ENCODE results near the gene EXD3.
"Not testable (repeated sequence)": the region's sequence is repeated elsewhere in the genome, so short reads cannot be mapped to it uniquely, and the experiment has no call there.

The EXD3 gene

GRCh38 chr9:137458194-137459151 is 35.5 kb upstream of the EXD3 start:
- no peak for DNase-seq

- no peak for DNase-seq
Measured at GRCh38 chr9:137457406-137458193, 34.6 kb upstream of the EXD3 start.

GRCh38 chr9:137456864-137457405 is 34.0 kb upstream of the EXD3 start:
- DNase-seq: no peak

GRCh38 chr9:137456061-137456863 is 33.3 kb upstream of the EXD3 start:
- no peak for DNase-seq

- no peak for DNase-seq
Measured at GRCh38 chr9:137455359-137455991, 32.5 kb upstream of the EXD3 start.

GRCh38 chr9:137454597-137455358 is 31.8 kb upstream of the EXD3 start:
- no peak for DNase-seq

- DNase-seq: no peak
Measured at GRCh38 chr9:137454145-137454596, 31.2 kb upstream of the EXD3 start.

GRCh38 chr9:137453643-137454081 is 30.7 kb upstream of the EXD3 start:
- peak in 1 of 2 experiments; percentile 15 for DNase-seq

- DNase-seq: no peak
Measured at GRCh38 chr9:137452761-137453642, 30.0 kb upstream of the EXD3 start.

- DNase-seq: no peak
Measured at GRCh38 chr9:137452006-137452760, 29.2 kb upstream of the EXD3 start.

- not testable (repeated sequence) for DNase-seq
Measured at GRCh38 chr9:137451264-137452005, 28.5 kb upstream of the EXD3 start.

- not testable (repeated sequence) for DNase-seq
Measured at GRCh38 chr9:137450539-137451222, 27.7 kb upstream of the EXD3 start.

GRCh38 chr9:137449931-137450538 is 27.1 kb upstream of the EXD3 start:
- DNase-seq: no peak

GRCh38 chr9:137449081-137449844 is 26.3 kb upstream of the EXD3 start:
- DNase-seq: no peak

GRCh38 chr9:137448602-137448962 is 25.6 kb upstream of the EXD3 start:
- DNase-seq: no peak

GRCh38 chr9:137447722-137448601 is 25.0 kb upstream of the EXD3 start:
- no peak for DNase-seq
